Transverse colon (tissue), 4 donors: ENCODE measurements around the gene ZC3H12C. TPM values are rescaled to one million over a fixed set of nuclear protein-coding genes. Genes with fewer than 3 reads are reported as not detected.

ENCODE experiments used
- DNase-seq: peaks from one replicate; pipeline ENCODE4 v3.0.0-alpha.2; 2019
- H3K27ac ChIP-seq, 4 donors: fragments of 200-600 bp; sonication (generic); 2 replicates each; pipeline ENCODE4 v1.5.1; 2016 to 2018; ENCODE audit warnings: inconsistent platforms in 4 of 4
- H3K27me3 ChIP-seq: fragments of 200-600 bp; sonication (generic); 2 replicates; pipeline ENCODE4 v1.5.1; 2017; ENCODE audit warnings: inconsistent platforms
- H3K36me3 ChIP-seq, 4 donors: fragments of 200-600 bp; sonication (generic); 2 replicates each; pipeline ENCODE4 v1.5.1; 2017 to 2019; ENCODE audit warnings: inconsistent platforms in 4 of 4
- H3K4me1 ChIP-seq, 4 donors: fragments of 200-600 bp; sonication (generic); 2 replicates each; pipeline ENCODE4 v1.5.1; 2017 to 2020; ENCODE audit warnings: inconsistent platforms in 4 of 4
- H3K4me3 ChIP-seq, 4 donors: fragments of 200-600 bp; sonication (generic); 1 replicate in 1 of 4; 2 replicates in 3 of 4; pipeline versions ENCODE4 v1.5.1 to v1.6.1; 2017 to 2019; ENCODE audit warnings: inconsistent platforms in 4 of 4
- H3K9me3 ChIP-seq, 2 donors: fragments of 200-600 bp; sonication (generic); 2 replicates each; pipeline ENCODE4 v1.5.1; 2017 to 2019; ENCODE audit warnings: inconsistent platforms in 2 of 2
- CTCF ChIP-seq, 5 experiments: fragments of 200-600 bp in 3 of 5; fragments of 450-650 bp in 2 of 5; sonication (generic) in 3 of 5; IDR thresholded peaks; 1 replicate in 2 of 5; 2 replicates in 3 of 5; pipeline ENCODE4 v1.5.1; 2016 to 2017; ENCODE audit warnings: antibody characterized with exemption in 5 of 5, inconsistent platforms in 3 of 5, mild to moderate bottlenecking in 2 of 5, moderate library complexity in 1 of 5
- EP300 ChIP-seq: sonication (generic); formaldehyde crosslinking; IDR thresholded peaks from one replicate; pipeline ENCODE4 v1.6.1; 2017; ENCODE audit warnings: antibody characterized with exemption, low read depth
- POLR2A ChIP-seq: fragments of 450-650 bp; IDR thresholded peaks from one replicate; pipeline ENCODE4 v1.6.1; 2016; ENCODE audit warnings: antibody characterized with exemption, mild to moderate bottlenecking, moderate library complexity
- POLR2AphosphoS5 ChIP-seq, 3 donors: sonication (generic); formaldehyde crosslinking; IDR thresholded peaks; one replicate each; pipeline ENCODE4 v1.6.1; 2016; ENCODE audit warnings: antibody characterized with exemption in 3 of 3
- WGBS, 2 donors: methylation state at CpG; one replicate each; pipeline ENCODE4 v1.1.5; 2018; ENCODE audit warnings: low coverage in 1 of 2; 5-methylcytosine and 5-hydroxymethylcytosine counted together
- in situ Hi-C, 4 donors: fragments of 200-750 bp; cut with MboI; loops; one replicate each; pipeline versions ENCODE4 v1.15.0 to v1.15.1; 2017; ENCODE audit warnings: low sequenced_read_pairs in 3 of 4, low pct_ligation_motif_present in 1 of 4, low pct_unique_long_range_greater_than_20kb in 1 of 4
- intact Hi-C: fragments of 100-400 bp; cut with DNase I; formaldehyde crosslinking; loops from one replicate; pipeline ENCODE4 v1.15.1; 2023; ENCODE audit warnings: low total_unique reads
- total RNA-seq, 4 donors: library from RNA; depleted of rRNA; stranded (reverse); fragments of >200 nt; gene quantifications; one replicate each; pipeline ENCODE4 v1.1.0, GENCODE V29; 2016

Gene ZC3H12C
- total RNA-seq, 4 donors from 2014 or later: 6.4 to 21.2 (median 14.4) TPM

GRCh38 chr11:110131386-110132123 is 38.4 kb downstream of the ZC3H12C start:
- TF ChIP-seq CTCF (IDR thresholded peaks at IDR 0.05): no peak
- no peak for TF ChIP-seq POLR2AphosphoS5 (IDR thresholded peaks at IDR 0.05)
- no peak for TF ChIP-seq POLR2A
- no peak for TF ChIP-seq EP300
- no peak overlapping the region for H3K4me3 ChIP-seq

GRCh38 chr11:110133160-110133559 is 40.0 kb downstream of the ZC3H12C start:
- TF ChIP-seq POLR2A (no peak), POLR2AphosphoS5 (IDR thresholded peaks at IDR 0.05) (no peak), CTCF (IDR thresholded peaks at IDR 0.05) (no peak), EP300 (no peak)
- Histone ChIP-seq H3K27me3 (no peaks in the 10 kb centered on the region), H3K4me1 (peaks cover 0 to 6% (median 2%) of the 10 kb centered on the region in 4 donors), H3K36me3 (no peaks in the 10 kb centered on the region), H3K4me3 (no peak overlapping the region), H3K9me3 (no peaks in the 10 kb centered on the region), H3K27ac (no peak overlapping the region)
- WGBS, 2 donors: 80 to 84% methylated on average over 2 of the region's 2 CpGs
- in situ Hi-C loops: no loop called here
- intact Hi-C loops: no loop called here
- no peak for DNase-seq

More at GRCh38 chr11:110131386-110132123, 38.4 kb downstream of the ZC3H12C start:
- WGBS, 2 donors: 70 to 76% methylated on average over 6 of the region's 6 CpGs
- no peaks in the 10 kb centered on the region for H3K27me3 ChIP-seq
- H3K36me3 ChIP-seq: no peaks in the 10 kb centered on the region
- peaks cover 0 to 8% (median 3%) of the 10 kb centered on the region in 4 donors for H3K4me1 ChIP-seq
- H3K27ac ChIP-seq: no peak overlapping the region
- no peak for DNase-seq
- H3K9me3 ChIP-seq: no peaks in the 10 kb centered on the region
- intact Hi-C loops (no loop called here), in situ Hi-C loops (no loop called here)

GRCh38 chr11:110134110-110134509 is 40.9 kb downstream of the ZC3H12C start:
- in situ Hi-C loops (no loop called here), intact Hi-C loops (no loop called here)
- Histone ChIP-seq H3K36me3 (no peaks in the 10 kb centered on the region), H3K4me3 (no peak overlapping the region), H3K4me1 (peaks cover 0 to 3% (median 0%) of the 10 kb centered on the region in 4 donors), H3K9me3 (no peaks in the 10 kb centered on the region), H3K27ac (no peak overlapping the region), H3K27me3 (no peaks in the 10 kb centered on the region)
- DNase-seq: no peak
- WGBS, 2 donors: 46 to 71% methylated on average over 2 to 6 of the region's 6 CpGs
- TF ChIP-seq CTCF (IDR thresholded peaks at IDR 0.05) (no peak), POLR2AphosphoS5 (IDR thresholded peaks at IDR 0.05) (no peak), EP300 (no peak), POLR2A (no peak)

GRCh38 chr11:110141812-110142211 is 48.6 kb downstream of the ZC3H12C start:
- Histone ChIP-seq H3K36me3 (no peaks in the 10 kb centered on the region), H3K27ac (no peak overlapping the region), H3K4me1 (no peaks in the 10 kb centered on the region), H3K4me3 (no peak overlapping the region), H3K9me3 (no peaks in the 10 kb centered on the region), H3K27me3 (no peaks in the 10 kb centered on the region)
- no peak for DNase-seq
- TF ChIP-seq EP300: no peak
- no peak for TF ChIP-seq CTCF (IDR thresholded peaks at IDR 0.05)
- TF ChIP-seq POLR2AphosphoS5 (IDR thresholded peaks at IDR 0.05): no peak
- TF ChIP-seq POLR2A: no peak
- intact Hi-C loops: no loop called here
- in situ Hi-C loops: no loop called here
